Measurements from ENCODE around the gene TAMM41.

TAMM41 gene

GRCh38 chr3:11818033-11818432, 28.7 kb downstream of the TAMM41 start:
- TF ChIP-seq, protein P1, sequence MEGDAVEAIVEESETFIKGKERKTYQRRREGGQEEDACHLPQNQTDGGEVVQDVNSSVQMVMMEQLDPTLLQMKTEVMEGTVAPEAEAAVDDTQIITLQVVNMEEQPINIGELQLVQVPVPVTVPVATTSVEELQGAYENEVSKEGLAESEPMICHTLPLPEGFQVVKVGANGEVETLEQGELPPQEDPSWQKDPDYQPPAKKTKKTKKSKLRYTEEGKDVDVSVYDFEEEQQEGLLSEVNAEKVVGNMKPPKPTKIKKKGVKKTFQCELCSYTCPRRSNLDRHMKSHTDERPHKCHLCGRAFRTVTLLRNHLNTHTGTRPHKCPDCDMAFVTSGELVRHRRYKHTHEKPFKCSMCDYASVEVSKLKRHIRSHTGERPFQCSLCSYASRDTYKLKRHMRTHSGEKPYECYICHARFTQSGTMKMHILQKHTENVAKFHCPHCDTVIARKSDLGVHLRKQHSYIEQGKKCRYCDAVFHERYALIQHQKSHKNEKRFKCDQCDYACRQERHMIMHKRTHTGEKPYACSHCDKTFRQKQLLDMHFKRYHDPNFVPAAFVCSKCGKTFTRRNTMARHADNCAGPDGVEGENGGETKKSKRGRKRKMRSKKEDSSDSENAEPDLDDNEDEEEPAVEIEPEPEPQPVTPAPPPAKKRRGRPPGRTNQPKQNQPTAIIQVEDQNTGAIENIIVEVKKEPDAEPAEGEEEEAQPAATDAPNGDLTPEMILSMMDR (IDR thresholded peaks at IDR 0.05): no peak

DNA sequence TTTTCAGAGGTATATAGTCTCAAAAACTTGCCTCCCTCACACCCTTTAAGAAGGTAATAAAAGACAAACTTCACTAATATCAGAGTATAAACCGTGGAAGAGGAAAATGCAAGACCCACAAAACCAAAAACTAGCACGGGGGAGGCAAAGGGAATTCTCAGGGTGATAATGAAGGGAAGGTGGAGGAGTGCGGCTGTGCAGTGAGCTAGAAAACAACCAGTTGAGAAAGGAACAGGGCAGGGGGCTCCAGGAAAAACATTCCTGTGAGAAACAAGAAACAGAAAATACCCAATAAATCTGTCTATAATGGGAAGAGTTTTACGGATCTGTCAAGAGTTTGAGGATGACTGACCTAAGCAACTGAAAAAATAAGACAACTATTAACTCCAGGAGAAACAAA, 31.6 kb downstream of the TAMM41 start:
- TF ChIP-seq, protein P1 (IDR thresholded peaks at IDR 0.05): no peak

DNA sequence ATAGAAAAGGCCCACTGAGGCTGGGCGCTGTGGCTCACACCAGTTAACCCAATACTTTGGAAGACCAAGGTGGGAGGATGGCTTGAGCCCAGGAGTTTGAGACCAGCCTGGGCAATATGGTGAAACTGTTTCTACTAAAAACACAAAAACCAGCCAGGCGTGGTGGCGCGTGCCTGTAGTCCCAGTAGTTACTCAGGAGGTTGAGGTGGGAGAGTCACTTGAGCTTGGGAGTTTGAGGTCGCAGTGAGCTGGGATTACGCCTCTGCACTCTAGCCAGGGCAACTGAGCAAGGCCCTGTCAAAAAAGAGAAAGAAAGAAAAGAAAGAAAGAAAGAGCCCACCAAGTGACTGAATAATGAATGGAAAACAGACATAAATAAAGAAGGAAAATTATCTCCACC, 32.0 kb downstream of the TAMM41 start:
- TF ChIP-seq, protein P1 (IDR thresholded peaks at IDR 0.05): no peak

GRCh38 chr3:11810276-11810675, 36.4 kb downstream of the TAMM41 start:
- TF ChIP-seq, protein P1 (IDR thresholded peaks at IDR 0.05): no peak

DNA sequence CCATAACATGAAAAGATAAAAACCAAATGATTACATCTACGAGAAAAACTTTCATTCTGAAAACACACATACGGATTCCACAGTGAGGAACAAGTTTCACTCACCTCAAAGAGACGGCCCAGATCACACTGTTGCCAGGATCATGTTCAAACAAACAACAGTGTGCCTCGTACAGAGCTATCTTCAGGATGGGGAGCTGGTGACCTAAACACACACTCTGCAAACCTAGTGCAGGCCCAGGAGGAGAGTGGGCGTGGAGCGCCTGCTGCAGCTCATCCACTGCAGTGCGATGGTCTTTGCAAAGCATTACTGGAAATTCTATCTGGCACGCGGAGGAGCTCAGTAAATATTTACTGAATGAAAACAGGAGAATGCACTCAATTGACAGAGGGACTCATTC, 38.5 kb downstream of the TAMM41 start:
- TF ChIP-seq, protein P1 (IDR thresholded peaks at IDR 0.05): no peak

DNA sequence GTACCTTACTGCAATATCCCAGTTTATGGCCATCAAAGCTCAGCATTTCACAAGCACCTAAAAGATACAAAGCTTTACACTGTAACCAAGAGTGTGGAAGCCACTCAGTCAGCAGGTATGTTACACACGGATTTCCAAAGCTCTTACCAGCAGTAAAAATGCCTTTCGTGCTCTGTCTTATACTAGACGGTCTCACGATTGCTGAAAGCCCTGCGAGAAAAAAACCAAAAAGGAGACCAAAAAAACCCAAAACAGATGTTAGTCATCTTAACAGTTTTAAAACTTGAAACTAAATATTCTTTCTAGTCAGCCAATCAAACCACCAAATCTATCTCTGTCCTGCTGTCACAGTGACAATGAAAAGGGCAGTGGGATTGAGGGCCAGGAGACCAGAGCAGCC, 39.0 kb downstream of the TAMM41 start:
- TF ChIP-seq, protein P1 (IDR thresholded peaks at IDR 0.05): no peak

DNA sequence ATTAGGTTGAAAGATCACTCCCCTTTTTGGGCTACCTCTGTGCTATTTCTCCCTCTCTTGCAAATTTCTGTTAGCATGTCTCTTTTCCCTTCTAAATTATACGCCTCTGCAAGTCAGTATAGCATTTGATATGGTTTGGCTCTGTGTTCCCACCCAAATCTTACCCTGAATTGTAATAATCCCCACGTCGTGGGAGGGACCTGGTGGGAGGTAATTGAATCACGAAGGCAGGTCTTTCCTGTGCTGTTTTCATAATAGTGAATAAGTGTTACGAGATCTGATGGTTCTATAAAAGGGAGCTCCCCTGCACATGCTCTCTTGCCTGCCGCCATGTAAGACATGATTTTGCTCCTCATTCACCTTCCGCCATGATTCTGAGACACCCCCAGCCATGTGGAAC, 41.0 kb downstream of the TAMM41 start:
- TF ChIP-seq, protein P1 (IDR thresholded peaks at IDR 0.05): no peak

Data from LNCAP (cell line).